Mammary epithelial cell (primary cell): ENCODE measurements around the gene MUC4.

Source experiments
- EZH2 ChIP-seq: IDR thresholded peaks from 2 replicates; pipeline ENCODE4 v1.6.1; 2012; ENCODE audit warnings: low read length, inconsistent platforms, borderline replicate concordance
- TF ChIP-seq, protein P1 (sequence below), 2 donors: IDR thresholded peaks in 1 of 2; conservative IDR thresholded peaks in 1 of 2; 2 replicates each; pipeline ENCODE4 v1.5.1; 2011 to 2012; ENCODE audit warnings: inconsistent platforms in 2 of 2, low read length in 2 of 2, mild to moderate bottlenecking in 2 of 2, control low read depth in 1 of 2, low read depth in 1 of 2; ENCODE audit not compliant: insufficient read depth in 1 of 2; ENCODE audit errors: extremely low read depth in 1 of 2

DNA sequence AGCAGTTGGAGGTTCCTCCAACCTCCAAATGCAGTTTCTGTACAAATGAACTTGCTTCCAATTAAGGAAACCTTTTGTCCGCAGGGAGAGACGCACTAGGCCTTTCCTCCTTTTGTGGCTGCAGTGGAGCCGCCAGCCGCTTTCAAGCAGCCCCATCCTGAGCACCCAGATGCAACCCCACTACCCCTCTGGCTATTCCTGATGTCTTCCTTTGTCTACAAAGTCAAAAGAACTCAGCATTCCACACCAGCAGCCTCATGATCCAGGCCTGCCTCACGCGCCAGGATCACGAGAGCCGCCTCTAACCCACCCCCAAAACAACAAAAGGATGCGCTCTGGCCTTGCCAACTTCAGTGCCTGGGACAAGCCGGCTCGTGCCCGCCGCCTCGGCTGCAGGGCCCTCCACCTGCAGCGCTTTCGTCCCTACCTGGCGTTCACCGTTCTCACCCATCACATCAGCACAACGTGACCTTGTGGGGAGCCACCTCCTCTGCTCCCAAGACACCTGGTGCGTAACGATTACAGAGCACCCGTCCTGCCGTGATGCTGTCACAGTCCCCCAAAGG lies 48.2 kb upstream of the MUC4 start:
- TF ChIP-seq, protein P1, sequence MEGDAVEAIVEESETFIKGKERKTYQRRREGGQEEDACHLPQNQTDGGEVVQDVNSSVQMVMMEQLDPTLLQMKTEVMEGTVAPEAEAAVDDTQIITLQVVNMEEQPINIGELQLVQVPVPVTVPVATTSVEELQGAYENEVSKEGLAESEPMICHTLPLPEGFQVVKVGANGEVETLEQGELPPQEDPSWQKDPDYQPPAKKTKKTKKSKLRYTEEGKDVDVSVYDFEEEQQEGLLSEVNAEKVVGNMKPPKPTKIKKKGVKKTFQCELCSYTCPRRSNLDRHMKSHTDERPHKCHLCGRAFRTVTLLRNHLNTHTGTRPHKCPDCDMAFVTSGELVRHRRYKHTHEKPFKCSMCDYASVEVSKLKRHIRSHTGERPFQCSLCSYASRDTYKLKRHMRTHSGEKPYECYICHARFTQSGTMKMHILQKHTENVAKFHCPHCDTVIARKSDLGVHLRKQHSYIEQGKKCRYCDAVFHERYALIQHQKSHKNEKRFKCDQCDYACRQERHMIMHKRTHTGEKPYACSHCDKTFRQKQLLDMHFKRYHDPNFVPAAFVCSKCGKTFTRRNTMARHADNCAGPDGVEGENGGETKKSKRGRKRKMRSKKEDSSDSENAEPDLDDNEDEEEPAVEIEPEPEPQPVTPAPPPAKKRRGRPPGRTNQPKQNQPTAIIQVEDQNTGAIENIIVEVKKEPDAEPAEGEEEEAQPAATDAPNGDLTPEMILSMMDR (conservative IDR thresholded peaks at IDR 0.05 in 1 of 2, IDR thresholded peaks at IDR 0.05 in 1 of 2; ENCODE audit: extremely low read depth in 1 of 2, insufficient read depth in 1 of 2, low read depth in 1 of 2, low read length in 2 of 2) = no peak
- TF ChIP-seq EZH2 = no peak
